Nephron (organoid): ENCODE data around the gene SH2B2.

Experiments
- H3K27ac Mint-ChIP-seq, 3 experiments: 2 replicates each; pipeline ENCODE4 v1.8.0; 2020; ENCODE audit warnings: mixed read lengths in 3 of 3, mild to moderate bottlenecking in 2 of 3, moderate library complexity in 1 of 3
- H3K27me3 Mint-ChIP-seq: 2 replicates; pipeline ENCODE4 v1.8.0; 2021; ENCODE audit warnings: low read depth, mild to moderate bottlenecking, moderate library complexity, mixed read lengths
- H3K36me3 Mint-ChIP-seq: 2 replicates; pipeline ENCODE4 v1.8.0; 2020; ENCODE audit warnings: low read depth, mixed read lengths
- H3K4me1 Mint-ChIP-seq: 2 replicates; pipeline ENCODE4 v1.8.0; 2020; ENCODE audit warnings: mixed read lengths
- H3K4me3 Mint-ChIP-seq, 3 experiments: 2 replicates each; pipeline ENCODE4 v1.8.0; 2020; ENCODE audit warnings: mild to moderate bottlenecking in 3 of 3, mixed read lengths in 3 of 3, moderate library complexity in 2 of 3
- H3K9me3 Mint-ChIP-seq: 2 replicates; pipeline ENCODE4 v1.8.0; 2020; ENCODE audit warnings: mixed read lengths
- CTCF ChIP-seq, 3 experiments: fragments of 200-600 bp; sonication (generic); IDR thresholded peaks; one replicate each; pipeline ENCODE4 v1.5.0; 2021; ENCODE audit warnings: antibody characterized with exemption in 3 of 3; ENCODE audit not compliant: unreplicated experiment in 3 of 3

The SH2B2 gene

GRCh38 chr7:102317231-102318059 is 30.8 kb downstream of the SH2B2 start:
- TF ChIP-seq CTCF (IDR thresholded peaks at IDR 0.05; ENCODE audit: unreplicated experiment in 3 of 3) = no peak
- no peak overlapping the region for H3K4me3 Mint-ChIP-seq
- peaks cover 4% of the 10 kb centered on the region for H3K27me3 Mint-ChIP-seq
- H3K36me3 Mint-ChIP-seq = peaks cover 12% of the 10 kb centered on the region
- no peak overlapping the region for H3K27ac Mint-ChIP-seq
- H3K4me1 Mint-ChIP-seq = no peaks in the 10 kb centered on the region
- no peaks in the 10 kb centered on the region for H3K9me3 Mint-ChIP-seq

GRCh38 chr7:102318482-102318971 is 31.9 kb downstream of the SH2B2 start:
- H3K27me3 Mint-ChIP-seq = peaks cover 8% of the 10 kb centered on the region
- TF ChIP-seq CTCF (IDR thresholded peaks at IDR 0.05; ENCODE audit: unreplicated experiment in 3 of 3) = no peak
- H3K36me3 Mint-ChIP-seq = peaks cover 12% of the 10 kb centered on the region

DNA sequence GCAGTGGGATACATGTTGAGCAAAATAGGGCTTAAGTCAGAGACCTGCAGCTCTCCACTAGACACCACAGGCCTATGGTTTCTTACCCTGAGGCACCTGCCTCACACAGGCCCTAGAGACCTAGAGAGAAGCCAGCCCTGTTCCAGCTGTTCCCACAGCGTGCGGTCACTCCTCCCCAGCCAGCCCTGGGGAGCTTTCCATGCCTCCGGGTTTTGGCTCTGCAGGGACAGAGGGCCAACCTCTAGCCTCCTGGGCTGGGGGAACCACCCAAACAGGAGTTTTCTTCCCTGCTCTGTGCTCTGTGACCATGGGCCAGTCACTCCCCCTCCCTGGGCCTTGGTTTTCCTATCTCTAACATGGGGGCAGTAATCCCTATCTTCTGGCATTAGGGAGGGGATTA is 33.0 kb downstream of the SH2B2 start:
- Mint-ChIP-seq H3K36me3 (peaks cover 10% of the 10 kb centered on the region), H3K4me3 (no peak overlapping the region), H3K27ac (no peak overlapping the region), H3K9me3 (no peaks in the 10 kb centered on the region), H3K4me1 (no peaks in the 10 kb centered on the region), H3K27me3 (peaks cover 8% of the 10 kb centered on the region)
- no peak for TF ChIP-seq CTCF (IDR thresholded peaks at IDR 0.05; ENCODE audit: unreplicated experiment in 3 of 3)

More at GRCh38 chr7:102318482-102318971, 31.9 kb downstream of the SH2B2 start:
- no peak overlapping the region for H3K27ac Mint-ChIP-seq
- H3K9me3 Mint-ChIP-seq = no peaks in the 10 kb centered on the region
- no peak overlapping the region for H3K4me3 Mint-ChIP-seq
- H3K4me1 Mint-ChIP-seq = no peaks in the 10 kb centered on the region

DNA sequence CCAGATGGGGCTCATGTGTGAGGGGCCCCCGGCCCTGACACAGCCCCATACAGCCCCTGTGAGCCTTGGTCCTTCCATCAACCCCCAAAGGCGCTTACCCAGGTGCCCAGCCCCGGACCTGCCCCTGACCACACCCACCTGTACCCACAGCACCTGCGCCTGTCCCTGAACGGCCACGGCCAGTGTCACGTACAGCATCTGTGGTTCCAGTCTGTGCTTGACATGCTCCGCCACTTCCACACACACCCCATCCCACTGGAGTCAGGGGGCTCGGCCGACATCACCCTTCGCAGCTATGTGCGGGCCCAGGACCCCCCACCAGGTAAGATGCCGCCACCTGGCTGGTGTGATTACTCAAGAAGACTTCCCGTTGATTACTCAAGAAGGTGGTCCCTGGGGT is 33.5 kb downstream of the SH2B2 start:
- H3K4me3 Mint-ChIP-seq = no peak overlapping the region
- H3K9me3 Mint-ChIP-seq = no peaks in the 10 kb centered on the region
- no peak overlapping the region for H3K27ac Mint-ChIP-seq
- H3K27me3 Mint-ChIP-seq = peaks cover 8% of the 10 kb centered on the region
- no peak for TF ChIP-seq CTCF (IDR thresholded peaks at IDR 0.05; ENCODE audit: unreplicated experiment in 3 of 3)
- peaks cover 8% of the 10 kb centered on the region for H3K36me3 Mint-ChIP-seq
- H3K4me1 Mint-ChIP-seq = no peaks in the 10 kb centered on the region

GRCh38 chr7:102320601-102321350 is 34.1 kb downstream of the SH2B2 start:
- Mint-ChIP-seq H3K36me3 (peaks cover 8% of the 10 kb centered on the region), H3K9me3 (no peaks in the 10 kb centered on the region), H3K4me1 (no peaks in the 10 kb centered on the region), H3K27ac (no peak overlapping the region), H3K27me3 (peaks cover 8% of the 10 kb centered on the region), H3K4me3 (no peak overlapping the region)
- TF ChIP-seq CTCF (IDR thresholded peaks at IDR 0.05; ENCODE audit: unreplicated experiment in 3 of 3) = no peak
